ENCODE results near the gene KCNC4. TPM values are rescaled to one million over a fixed set of nuclear protein-coding genes. Genes with fewer than 3 reads are reported as not detected.

Gene KCNC4
- total and polyA plus RNA-seq, 2 experiments from 2014 or later: 3.4 to 11.8 TPM

DNA sequence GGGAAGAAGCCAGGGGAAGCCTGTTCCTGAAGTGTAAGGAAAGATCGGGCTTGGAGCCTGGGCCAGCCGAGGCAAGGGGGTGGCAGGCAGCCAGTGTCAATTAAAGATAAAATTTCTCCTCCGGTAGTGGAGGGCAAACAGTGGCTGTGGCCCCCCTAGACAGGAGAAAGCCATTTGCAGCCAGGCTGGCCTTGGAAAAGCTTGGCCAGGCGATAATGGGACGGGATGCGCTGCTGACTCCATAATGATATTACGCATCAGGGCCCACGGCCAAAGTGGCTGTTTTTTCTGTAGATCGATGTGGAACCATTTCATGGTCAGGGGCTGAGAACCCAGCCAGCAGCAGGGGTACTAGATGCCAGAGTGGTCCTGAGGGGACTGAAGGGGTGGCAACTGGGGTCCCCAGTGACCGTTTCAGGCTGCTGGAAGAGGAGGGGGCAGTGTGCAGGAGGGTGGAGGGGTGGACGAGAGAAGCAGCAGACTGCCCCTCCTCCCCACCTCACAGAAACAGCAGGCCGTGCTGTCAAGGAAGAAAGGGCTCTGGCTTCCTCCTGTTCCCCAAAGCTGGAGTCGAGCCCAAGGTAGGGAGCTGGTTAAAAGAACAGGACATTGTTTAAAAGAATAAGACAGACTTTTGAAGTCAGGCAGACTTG is 25.2 kb downstream of the KCNC4 start:
- H3K36me3 ChIP-seq: no peaks in the 10 kb centered on the region
- TF ChIP-seq, protein P1, sequence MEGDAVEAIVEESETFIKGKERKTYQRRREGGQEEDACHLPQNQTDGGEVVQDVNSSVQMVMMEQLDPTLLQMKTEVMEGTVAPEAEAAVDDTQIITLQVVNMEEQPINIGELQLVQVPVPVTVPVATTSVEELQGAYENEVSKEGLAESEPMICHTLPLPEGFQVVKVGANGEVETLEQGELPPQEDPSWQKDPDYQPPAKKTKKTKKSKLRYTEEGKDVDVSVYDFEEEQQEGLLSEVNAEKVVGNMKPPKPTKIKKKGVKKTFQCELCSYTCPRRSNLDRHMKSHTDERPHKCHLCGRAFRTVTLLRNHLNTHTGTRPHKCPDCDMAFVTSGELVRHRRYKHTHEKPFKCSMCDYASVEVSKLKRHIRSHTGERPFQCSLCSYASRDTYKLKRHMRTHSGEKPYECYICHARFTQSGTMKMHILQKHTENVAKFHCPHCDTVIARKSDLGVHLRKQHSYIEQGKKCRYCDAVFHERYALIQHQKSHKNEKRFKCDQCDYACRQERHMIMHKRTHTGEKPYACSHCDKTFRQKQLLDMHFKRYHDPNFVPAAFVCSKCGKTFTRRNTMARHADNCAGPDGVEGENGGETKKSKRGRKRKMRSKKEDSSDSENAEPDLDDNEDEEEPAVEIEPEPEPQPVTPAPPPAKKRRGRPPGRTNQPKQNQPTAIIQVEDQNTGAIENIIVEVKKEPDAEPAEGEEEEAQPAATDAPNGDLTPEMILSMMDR (IDR thresholded peaks at IDR 0.05; ENCODE audit: low read depth, low read length): no peak
- no peak overlapping the region for H3K4me3 ChIP-seq
- DNase-seq (ENCODE audit: low read depth in 1 of 2, low spot score in 1 of 2): peak in 1 of 2 donors; percentile 82
- H3K27ac ChIP-seq: no peak overlapping the region
- no peaks in the 10 kb centered on the region for H3K4me1 ChIP-seq (ENCODE audit: low read depth)
- no peaks in the 10 kb centered on the region for H3K27me3 ChIP-seq
- H3K9me3 ChIP-seq (ENCODE audit: low read depth): no peaks in the 10 kb centered on the region

DNA sequence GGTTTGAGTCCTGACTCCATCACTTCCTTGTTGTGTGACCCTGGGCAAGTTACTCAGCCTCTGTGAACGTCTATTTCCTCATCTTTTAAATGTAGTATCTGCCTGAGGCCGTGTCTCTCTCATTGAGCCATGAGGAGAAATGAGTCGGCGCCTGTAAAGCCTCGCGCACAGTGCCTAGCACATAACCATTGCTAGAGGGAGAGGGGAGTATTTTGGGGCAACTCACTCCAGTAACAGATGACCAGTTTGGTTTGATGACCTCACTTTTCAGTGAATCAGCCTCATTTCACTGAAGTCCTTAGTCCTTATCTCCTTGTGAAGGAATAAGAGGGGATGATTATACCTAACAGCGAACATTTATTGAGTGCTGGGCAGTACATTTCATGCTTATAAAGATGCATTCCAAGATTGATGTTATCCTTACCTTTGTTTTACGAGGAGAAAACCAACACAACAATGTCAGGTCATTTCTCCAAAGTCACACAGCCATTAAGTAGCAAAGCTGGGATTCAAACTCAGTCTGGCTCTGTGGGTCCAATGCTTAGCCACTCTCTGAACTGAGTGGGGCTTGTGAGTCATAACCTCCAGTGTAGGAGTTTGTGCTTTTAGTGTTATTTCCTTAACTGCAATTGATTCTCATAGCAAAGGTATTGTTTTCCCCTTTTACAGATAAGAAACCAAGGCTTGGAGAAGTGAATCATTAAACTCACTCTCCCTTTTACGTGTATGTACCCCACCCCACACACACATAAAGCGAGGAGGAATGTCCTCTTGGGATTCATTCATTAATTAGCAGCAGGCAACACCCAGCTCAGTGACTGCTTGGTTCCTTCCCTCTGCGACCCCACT is 25.9 kb downstream of the KCNC4 start:
- TF ChIP-seq, protein P1 (IDR thresholded peaks at IDR 0.05; ENCODE audit: low read depth, low read length): no peak
- Histone ChIP-seq H3K27ac (no peak overlapping the region), H3K4me1 (ENCODE audit: low read depth) (no peaks in the 10 kb centered on the region), H3K4me3 (no peak overlapping the region), H3K27me3 (no peaks in the 10 kb centered on the region), H3K36me3 (no peaks in the 10 kb centered on the region), H3K9me3 (ENCODE audit: low read depth) (no peaks in the 10 kb centered on the region)
- DNase-seq (ENCODE audit: low read depth in 1 of 2, low spot score in 1 of 2): peak in 1 of 2 donors; percentile 69

DNA sequence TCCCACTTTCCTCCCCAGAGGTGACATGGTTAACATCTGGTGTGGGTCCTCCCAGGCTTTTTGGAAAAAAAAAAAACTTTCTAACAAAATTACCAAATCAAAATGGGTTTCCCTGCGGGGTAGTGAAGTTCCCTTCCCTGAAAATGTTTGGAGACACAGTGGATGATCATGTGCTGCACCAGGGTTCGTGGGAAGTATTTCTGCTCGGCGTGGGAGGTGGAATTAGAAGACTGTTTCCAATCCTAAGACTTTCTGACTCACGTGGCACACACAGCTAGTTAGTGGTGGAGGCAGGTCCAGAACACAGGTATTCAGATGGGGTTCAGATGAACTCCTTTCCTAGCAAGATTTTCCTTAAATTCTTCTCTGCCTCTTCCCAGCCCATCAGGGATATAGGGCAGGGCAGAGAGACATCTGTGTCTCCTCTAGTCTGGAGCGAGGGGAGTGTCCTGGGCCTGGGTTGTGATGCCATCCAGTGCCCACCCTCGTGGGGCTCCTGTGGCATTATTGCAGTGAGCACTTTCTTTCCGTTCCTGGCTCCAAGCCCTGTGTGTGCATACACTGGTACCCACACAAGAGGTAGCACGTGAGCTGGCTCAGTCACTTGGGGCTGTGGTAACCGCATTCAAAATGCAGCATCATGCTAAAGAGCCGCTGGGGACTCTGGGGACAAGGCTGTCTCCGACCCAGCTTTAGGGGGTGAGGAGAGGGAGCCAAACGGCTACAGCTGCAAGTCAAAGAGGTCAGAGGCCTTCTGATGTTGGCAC is 27.5 kb downstream of the KCNC4 start:
- no peaks in the 10 kb centered on the region for H3K9me3 ChIP-seq (ENCODE audit: low read depth)
- no peak overlapping the region for H3K4me3 ChIP-seq
- no peak overlapping the region for H3K27ac ChIP-seq
- no peaks in the 10 kb centered on the region for H3K27me3 ChIP-seq
- no peak for DNase-seq (ENCODE audit: low read depth in 1 of 2, low spot score in 1 of 2)
- H3K36me3 ChIP-seq: no peaks in the 10 kb centered on the region
- H3K4me1 ChIP-seq (ENCODE audit: low read depth): no peaks in the 10 kb centered on the region
- TF ChIP-seq, protein P1 (IDR thresholded peaks at IDR 0.05; ENCODE audit: low read depth, low read length): no peak

DNA sequence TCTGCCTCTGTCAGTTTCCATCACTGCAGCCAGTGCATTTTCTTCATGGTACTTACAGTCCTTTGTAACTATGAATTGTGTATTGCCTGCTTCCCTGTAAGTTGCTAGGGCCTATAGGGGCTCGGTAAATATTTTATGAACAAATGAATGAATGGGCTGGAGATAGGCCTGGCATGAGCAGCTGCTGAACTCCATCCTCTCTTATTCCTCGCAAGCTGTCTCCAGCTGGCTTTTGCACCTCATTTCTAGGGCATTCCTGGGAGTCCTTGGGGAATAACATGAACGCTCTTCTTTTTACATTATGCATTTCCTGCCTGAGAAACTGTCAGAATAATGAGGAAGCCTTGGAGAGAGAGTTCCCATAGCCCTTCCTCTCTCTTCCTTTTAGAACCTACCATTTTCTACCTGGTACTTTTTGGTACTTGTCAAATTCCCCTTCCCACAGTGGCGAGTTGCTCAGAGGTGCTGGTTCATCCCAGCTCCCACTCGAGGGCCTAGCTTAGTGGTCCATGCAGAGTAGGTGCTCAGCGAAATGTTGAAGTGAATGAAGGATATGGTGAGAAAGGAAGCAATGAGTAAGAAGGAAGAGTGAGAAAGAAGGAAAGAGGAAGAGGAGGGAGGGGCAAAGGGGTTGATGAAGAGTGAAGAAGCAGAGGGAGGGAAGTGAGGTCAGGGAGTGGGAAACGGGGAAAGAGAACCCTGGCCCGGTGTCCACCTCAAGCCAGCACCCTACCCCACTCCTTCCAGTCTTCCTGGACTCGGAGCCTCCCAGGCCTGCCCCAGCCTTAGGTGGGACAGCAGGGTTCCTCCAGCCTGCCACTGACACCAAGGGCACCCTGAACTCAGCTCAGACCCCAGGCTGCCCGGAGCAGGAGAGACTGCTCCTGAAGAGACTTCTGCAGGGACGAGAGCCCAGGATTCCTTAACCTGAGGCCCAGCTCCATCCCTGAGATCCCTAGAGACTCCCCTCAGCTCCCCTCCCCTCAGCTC is 29.6 kb downstream of the KCNC4 start:
- H3K36me3 ChIP-seq: no peaks in the 10 kb centered on the region
- TF ChIP-seq, protein P1 (IDR thresholded peaks at IDR 0.05; ENCODE audit: low read depth, low read length): no peak
- H3K4me1 ChIP-seq (ENCODE audit: low read depth): no peaks in the 10 kb centered on the region
- DNase-seq (ENCODE audit: low read depth in 1 of 2, low spot score in 1 of 2): peak in 1 of 2 donors; percentile 59
- H3K27me3 ChIP-seq: no peaks in the 10 kb centered on the region
- no peaks in the 10 kb centered on the region for H3K9me3 ChIP-seq (ENCODE audit: low read depth)
- no peak overlapping the region for H3K27ac ChIP-seq
- H3K4me3 ChIP-seq: no peak overlapping the region

Measured in cardiac muscle cell (in vitro differentiated cells and primary cell).